ENCODE data around the gene ZNF699.
"Not testable (repeated sequence)": the region's sequence is repeated elsewhere in the genome, so short reads cannot be mapped to it uniquely, and the experiment has no call there.

The ZNF699 gene

DNA sequence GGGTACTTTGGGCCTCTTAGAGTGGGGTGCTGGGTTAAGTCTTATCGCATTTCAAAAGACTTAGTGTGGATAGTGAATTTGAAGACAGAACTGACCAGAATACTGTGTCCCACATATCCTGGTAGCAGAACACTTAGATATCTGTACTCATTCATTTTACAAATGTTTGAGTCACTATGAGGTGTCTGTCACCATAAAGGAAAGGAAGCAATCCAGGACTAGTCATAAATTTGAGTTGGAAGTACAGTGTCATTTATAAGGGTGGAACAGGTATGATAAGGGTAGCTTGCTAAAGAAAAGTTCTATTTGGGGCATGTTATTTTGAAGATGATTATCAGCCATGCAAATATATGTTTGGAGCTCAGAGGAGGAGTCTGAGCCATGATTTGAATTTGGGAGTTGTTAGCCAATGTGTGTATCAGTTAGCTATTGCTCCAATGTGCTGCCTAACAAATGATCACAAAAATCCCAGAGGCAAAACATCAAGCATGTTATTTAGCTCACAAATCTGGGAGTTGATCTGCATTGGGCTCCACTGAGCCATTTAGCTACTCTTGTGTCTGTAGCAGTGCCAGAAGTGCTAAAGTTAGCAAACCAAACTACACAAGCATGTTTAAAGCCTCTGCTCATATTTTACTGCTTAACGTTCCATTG, 20.3 kb downstream of the ZNF699 start:
- no peak for DNase-seq (ENCODE audit: low read depth)

DNA sequence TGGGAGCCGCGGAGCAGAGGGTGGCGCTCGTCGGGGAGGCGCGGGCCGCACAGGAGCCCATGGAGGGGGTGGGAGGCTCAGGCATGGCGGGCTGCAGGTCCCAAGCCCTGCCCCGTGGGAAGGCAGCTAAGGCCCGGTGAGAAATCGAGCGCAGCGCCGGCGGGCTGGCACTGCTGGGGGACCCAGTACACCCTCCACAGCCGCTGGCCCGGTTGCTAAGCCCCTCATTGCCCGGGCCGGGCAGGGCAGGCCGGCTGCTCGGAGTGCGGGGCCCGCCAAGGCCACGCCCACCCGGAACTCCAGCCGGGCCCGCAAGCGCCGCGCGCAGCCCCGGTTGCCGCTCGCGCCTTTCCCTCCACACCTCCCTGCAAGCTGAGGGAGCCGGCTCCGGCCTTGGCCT, 26.2 kb downstream of the ZNF699 start:
- not testable (repeated sequence) for DNase-seq (ENCODE audit: low read depth)

DNA sequence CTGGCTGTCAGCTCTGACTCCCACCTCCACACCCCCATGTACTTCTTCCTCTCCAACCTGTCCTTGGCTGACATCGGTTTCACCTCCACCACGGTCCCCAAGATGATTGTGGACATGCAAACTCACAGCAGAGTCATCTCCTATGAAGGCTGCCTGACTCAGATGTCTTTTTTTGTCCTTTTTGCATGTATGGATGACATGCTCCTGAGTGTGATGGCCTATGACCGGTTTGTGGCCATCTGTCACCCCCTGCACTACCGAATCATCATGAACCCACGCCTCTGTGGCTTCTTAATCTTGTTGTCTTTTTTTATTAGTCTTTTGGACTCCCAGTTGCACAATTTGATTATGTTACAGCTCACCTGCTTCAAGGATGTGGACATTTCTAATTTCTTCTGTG, 58.4 kb downstream of the ZNF699 start:
- no peak for DNase-seq (ENCODE audit: low read depth)

DNA sequence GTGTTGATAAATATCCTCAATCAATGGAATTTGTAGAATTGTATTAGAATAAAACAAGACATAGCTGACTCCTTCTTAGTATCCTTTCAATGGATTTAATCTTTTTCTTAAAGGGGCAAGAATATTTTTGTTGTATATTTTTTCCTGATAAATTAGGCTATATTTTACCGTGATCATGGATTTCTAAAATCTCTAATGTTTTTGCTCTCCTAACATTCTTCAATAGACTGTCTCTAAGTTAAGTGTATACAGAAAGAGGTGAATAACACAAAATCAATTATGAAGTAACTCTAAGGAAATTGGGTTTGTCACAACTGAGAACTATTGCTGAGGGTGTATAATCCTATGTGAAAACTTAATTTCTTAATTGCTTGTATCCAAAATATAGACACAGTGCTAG, 59.0 kb downstream of the ZNF699 start, which contains the start of gene OR7E24:
Gene OR7E24, plus strand, starts transcription at position 301 of the 400 bp plus-strand sequence. CDS start 114 bp downstream, outside the sequence.
- no peak for DNase-seq (ENCODE audit: low read depth)

All from non-pigmented ciliary epithelial cell (primary cell).